HG03196 (cell line): ENCODE results near the gene CAMTA1.

Experiments used
- ATAC-seq: cut with Tn5 transposase; IDR thresholded peaks from one replicate; pipeline ENCODE4 v1.9.1; 2021; ENCODE audit not compliant: unreplicated experiment

CAMTA1 gene

DNA sequence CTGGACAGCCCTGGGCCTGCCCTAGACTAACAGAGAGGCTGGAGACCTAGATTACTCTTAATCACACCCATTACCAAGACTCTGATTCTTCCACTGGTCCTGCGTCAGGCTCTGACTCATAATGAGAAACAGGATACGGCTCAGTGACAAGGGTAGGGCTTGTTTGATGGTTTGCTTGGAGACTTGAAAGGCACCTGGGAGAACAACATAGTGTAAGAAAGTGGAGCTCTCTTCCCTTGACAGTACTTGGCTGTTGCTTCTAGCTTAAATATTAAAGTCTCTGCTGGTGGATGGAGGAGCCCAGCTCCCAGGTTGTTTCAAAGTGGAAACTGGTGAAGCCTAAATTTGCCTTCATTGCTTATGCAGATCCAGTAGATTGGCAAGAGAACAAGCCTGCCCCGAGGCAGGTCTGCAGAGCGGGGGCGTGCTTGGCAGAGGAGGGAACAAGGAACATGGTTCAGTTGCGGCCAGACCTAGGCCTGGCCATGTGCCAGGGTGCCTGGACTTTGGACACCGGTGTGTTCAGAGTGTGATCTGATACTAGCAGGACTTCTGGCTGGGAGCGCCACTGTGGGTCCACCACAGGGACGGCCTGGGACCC lies 480.6 kb downstream of the CAMTA1 start:
- ATAC-seq, result no peak

DNA sequence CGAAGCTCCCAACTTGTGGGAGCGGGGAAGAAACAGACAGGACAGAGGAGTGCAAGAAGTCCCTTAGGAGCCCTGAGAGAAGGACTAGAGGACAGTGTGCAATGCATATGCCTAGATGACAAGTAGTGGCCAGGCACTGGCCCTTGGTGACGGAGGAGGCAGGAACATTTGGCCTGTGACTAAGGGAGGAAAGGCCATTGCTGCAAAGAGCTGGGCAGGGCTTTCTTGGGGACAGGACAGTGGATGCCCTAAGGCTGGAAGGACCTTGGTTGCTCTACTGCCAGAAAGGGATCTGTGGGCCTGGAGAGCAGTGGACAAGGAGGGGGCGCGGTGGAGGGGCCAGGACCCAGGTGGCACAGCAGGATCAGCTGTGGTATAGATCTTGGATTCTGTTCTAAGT lies 481.3 kb downstream of the CAMTA1 start:
- no peak for ATAC-seq

DNA sequence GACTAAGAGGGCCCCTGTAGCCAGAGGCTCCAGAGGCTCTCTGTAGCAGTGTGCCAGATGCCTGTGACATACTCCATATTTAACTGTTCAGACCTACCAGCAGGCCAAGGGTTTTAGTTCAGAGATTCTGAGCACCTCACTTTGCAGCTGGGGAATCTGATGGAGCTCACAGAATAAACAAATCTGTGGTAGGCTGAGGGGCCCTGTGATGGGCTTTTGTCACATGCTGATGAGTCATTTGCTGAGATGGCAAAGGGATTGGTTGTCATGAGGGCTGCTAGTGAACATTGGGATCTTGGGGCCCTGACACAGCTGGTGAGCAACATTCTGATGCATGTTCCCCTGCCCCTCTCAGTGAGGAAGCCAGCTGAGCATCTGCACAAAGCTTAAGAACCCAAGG lies 482.2 kb downstream of the CAMTA1 start:
- no peak for ATAC-seq

DNA sequence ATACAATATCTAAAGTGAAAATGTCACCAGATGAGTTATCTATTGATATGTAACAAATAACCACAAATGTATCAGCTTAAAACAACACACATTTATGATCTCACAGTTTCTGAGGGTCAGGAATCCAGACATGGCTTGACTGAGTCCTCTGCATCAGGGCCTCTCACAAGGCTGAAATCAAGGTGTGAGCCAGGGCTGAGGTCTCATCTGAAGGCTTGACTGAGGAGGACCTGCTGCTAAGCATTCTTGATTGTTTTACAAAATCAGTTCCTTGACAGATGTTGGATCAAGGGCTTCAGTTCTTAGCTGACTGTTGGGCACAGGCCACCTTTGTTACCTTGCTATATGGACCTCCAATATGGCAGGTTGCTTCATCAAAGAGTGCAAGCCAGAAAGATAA lies 483.7 kb downstream of the CAMTA1 start:
- ATAC-seq, result no peak

DNA sequence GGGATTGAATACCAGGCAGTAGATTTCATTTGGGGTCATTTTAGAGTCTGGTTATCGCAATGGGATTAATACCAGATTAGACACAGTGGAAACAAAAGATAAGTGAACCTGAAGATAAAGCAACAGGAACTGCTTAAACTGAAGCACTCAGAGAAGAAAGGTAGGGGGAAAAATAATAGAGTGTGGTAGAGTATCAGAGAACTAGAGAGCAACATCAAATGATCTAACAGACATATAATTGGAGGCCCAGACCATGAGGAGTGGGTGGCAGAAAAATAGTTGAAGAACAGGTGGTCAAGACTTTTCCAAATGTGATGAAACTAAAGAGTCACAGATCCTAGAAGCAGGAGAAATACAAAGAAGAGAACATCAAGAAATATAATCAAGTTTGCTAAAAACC lies 484.3 kb downstream of the CAMTA1 start:
- no peak for ATAC-seq

DNA sequence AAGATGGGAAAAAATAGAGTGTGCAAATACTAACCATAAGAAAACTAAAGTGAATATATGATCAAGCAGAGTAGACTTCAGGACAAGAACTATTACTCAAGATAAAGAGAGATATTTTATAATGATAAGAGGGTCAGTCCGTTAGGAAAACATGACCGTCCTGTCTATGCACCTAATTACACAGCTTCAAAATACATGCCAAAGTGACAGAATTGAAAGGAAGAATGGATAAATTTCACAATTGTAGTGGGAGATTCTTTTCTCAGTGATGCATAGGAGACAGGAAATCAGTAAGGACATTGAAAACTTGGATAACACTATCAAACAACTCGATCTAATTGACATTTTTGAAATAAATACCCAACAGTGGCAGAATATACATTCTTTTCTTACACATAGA lies 489.0 kb downstream of the CAMTA1 start:
- no peak for ATAC-seq

DNA sequence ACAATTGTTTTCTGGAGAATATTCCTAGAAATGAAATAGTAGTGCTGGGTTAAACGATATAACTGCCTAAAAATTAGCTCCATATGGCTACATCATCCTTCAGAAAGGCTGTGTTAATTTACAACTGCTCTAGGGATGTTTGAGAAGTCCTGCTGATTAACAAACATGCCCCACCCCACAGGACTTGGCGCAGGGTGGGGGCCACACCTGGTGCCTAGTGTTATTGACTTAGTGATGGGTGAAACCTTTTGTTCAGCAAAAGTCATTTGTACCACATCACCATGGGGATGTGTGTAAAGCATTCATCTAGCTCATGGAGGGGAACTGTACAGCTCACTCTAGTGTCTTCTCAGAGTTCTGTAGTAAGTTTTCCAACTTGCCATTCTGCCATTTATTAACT lies 492.8 kb downstream of the CAMTA1 start:
- no peak for ATAC-seq

DNA sequence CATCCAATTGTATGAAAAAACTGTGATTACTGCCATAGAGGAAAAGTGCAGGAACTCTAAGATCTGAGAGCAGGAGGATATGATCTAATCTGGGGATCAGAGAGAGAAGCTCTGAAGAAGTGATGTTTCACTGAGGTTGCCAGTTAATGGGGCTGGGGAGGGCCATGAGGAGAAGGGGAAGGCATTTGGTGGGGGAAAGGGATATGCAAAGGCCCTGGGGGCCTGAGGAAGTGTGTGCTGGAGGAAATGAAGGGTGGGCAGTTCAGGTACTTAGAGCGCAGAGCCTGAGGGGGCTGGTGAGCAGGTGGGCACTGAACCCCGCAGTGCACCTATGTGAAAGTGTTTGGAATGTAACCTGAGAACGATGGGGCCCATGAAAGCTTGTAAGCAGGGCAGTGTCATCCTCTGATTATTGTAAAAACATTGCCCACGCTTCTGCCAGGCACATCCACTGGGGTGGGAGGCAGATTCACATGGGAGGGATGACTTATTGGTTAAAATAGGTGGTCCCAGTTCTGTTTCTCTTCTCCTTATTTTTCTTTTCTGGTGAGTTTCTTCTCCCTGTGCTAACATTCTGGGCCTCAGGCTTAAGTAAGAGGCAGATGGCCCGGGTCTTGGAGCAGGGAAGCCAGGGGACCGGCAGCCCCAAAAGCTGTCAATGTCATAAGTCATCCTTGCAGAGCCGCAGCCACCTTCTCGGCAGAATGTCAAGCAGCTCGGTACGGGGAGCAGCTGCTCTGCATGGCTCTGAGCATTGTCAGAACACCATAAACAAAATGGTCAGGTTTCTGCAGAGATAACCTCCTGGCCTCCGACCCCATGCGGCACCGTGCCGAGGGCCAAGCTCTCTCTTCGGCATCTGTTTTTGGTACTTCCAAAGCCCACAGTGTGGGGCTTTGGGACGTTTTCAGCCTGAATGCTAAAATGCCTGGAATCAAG lies 493.8 kb downstream of the CAMTA1 start:
- ATAC-seq, result no peak

DNA sequence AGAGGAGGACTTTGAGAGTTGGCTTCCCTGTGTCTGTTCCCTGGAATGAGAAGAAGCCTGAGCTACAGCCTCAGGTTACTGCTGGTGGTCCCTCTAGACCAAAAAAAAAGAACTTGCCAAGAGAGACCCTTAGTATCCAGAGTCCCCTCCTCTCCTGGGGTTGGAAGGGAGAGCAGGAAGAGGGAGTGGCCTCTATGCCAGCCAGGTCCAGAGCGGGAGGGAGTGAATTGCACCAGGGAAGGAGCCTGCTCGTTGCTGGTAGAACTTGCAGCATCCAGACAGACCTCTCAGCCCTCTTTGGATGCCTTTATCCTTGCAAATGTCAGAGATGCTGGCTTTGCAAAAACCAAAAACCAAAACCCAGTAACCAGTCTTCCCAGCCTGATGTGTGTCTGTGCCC lies 494.5 kb downstream of the CAMTA1 start:
- ATAC-seq, result no peak

DNA sequence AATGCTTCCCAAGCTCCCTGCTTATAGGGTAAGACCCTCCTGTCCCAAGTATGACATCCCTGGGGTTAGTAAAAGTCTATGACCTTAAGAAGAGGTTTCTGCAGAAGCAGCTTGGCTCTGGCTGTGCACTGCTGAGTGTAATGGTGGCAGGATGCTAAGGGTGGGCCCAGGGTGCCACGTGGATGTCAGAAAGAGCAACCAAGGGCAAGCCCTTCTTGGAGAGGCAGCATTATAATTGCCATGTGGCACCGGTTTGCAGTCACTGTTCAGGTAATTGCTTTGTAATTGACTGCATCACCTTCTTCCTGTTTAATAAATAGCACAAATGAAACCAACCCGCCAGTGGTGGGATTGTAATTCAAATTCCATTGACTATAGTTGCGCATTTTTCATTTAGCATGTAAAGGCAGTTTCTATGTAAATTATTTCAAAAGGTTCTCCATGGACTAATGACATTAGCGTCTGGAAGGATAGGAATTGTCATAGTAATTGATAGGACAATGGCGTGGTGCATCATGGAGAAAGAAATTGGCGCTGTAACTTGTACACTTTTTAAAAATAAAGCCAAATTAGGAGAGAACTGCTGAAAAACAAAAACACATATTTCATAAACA lies 495.2 kb downstream of the CAMTA1 start:
- ATAC-seq, result no peak

DNA sequence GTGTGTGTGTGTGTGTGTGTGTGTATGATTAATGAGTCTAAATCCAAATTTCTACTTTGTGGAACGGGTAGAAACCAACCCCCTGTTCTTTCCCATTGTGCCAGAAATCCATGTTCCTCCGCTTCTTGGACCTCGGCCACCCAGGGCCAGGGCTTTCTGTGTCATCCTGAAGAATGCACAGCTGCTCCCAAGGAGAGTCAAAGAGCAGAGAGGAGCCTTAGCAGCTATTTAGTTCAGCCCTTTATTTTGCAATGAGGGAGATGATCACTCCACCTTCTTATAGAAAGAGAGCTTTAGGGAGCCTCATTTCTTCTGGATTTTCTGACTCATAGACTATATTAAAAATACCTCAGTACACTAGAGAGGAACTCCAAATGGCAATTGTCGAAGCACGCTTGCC lies 496.6 kb downstream of the CAMTA1 start:
- ATAC-seq, result no peak

DNA sequence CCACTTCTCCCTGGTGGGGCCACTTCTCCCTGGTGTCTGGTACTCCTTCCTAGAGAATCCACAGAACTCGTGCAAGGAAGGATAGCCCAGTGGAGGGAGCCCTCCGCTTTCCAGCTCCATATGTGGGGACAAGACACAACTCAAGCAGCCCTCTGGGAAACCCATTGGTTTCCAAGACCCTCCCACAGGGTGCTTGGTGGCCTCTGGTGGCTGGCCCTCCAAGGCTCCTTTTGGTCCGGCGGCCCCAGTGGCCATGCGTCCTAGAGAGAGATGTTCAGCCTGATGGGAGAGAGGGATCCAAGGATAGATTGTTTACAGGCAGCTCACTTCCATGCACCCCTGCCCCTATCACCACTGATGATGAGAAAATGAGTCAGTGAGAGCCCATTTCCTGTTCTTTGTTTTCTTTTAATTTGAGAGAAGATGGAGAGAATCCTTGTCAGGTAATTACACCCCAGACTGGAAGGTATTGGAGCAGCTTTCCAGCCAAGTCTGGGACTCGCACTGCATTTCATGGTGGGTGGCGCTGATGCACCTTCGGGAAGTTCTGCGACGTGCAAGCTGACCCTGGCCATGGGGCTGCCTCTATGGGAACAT lies 499.7 kb downstream of the CAMTA1 start:
- ATAC-seq, result no peak

DNA sequence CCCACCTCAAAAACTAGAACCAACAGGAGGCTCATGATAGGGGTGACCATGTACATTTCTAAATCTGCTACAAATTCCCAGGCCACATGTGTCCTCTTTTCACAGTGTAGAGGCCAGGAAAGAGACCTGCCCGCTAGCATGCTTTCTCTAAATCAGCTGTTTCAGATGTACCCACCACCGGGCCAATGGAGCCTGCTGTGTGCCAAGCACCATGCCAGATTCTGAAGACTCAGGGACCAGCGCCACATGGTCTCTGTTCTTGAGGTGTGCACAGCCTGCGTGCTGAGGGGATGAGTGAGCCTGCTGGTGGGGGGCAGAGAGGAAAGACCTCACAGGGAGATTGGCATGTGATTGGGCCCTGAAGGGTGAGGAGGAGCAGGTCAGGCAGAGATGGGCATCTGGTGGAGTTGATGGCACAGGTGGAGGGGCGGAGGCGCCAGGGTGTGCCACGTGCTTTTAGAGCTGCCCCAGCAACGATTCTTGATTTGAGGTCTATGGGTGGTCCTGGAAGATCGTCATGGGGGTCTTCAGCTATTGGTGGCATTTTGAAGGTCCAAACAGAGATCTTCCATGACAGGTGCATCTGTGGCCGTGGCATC lies 500.7 kb downstream of the CAMTA1 start:
- ATAC-seq, result no peak

DNA sequence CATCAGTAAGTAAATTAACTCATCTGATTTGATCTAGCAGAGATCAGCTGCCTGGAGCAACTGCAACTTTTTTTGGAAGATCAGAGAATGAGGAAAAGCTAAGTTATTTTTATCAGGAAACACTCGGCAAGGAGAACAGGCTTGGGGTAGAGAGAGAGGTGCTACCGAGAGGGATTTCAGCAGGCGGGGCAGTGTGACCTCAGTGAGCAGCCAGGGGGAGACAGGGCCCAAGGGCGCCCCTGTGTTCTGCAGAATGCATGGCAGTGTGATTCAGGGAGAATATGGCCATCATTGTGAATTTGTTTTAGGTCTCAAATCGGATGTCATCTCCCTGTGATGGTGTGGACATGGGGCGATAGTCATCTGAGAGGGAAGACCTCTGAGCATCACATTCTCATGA lies 501.8 kb downstream of the CAMTA1 start:
- ATAC-seq, result no peak

DNA sequence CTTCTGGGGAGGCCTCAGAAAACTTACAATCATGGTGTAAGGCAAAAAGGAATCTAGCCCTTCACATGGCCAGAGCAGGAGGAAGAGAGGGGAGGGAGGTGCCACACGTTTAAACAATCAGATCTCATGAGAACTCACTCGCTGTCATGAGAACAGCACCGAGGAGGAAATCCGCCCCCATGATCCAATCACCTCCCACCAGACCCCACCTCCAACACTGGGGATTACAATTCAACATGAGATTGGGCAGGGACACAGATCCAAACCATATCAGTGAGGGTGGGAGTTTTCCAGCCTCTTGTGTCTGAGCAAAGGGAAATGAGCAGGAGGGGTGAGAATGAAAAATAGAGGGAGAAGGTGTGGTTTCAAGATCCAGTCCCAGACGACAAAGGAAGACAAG lies 503.7 kb downstream of the CAMTA1 start:
- ATAC-seq, result no peak

DNA sequence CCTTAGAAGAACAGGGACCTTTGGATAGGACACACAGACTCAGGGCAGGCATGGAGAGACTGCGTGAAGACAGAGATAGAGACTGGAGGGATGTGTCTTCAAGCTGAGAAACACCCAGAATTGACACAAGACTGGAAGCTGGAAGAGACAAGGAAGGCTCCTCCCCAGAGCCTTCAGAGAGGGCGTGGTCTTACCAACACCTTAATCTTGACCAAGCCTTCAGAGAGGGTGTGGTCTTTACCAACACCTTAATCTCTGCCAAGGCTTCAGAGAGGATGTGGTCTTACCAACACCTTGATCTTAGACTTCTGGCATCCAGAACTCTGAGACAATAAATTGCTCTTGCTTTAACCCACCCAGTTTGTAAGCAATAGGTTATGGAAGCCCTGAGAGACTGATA lies 504.4 kb downstream of the CAMTA1 start:
- no peak for ATAC-seq

DNA sequence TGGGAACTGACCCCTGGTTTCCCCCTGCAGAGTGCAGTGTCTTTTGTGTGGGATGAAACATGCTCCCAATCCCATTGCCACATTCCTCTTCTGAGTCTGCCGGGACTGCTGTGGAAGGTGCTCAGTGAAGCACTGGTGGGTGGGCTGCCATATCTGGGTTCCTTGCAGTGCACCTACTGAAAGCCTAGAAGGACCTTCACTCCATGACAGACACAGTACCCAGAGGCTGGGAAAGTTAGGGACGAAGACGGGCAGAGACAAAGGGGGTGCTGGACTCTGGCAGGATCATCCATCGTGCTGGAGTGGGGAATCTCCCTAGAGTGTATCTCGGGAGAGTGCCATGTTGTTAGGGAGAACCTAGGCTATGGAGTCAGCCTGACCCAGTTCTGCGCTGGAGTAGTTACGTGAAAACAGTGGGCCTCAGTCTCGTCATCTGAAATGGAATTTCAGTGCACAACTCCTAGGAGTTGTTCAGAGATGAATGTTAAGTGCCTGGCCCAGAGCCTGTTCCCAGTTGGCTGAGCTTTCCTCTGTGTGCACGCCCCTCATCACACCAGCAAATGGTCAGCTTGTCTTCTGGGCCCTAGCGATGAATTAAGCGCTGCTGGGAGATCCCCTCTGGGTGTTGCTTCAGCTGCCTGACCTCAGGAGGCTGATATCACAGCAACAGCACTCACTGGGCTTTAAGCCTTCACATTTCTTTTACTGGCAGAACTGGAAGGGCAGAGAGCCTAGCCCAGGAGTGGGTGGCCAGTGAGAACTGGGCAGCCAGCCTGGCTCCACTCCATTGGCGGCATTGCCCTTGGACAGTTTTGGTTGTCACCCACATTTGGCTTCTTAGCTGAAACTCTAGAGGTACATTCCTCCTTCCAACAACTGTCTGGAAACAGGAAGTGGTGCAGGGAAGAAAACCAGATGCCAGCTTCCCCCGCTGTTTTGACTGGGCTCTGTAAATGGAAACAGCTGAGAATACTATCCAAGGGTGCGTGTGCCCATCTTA lies 506.0 kb downstream of the CAMTA1 start:
- no peak for ATAC-seq

DNA sequence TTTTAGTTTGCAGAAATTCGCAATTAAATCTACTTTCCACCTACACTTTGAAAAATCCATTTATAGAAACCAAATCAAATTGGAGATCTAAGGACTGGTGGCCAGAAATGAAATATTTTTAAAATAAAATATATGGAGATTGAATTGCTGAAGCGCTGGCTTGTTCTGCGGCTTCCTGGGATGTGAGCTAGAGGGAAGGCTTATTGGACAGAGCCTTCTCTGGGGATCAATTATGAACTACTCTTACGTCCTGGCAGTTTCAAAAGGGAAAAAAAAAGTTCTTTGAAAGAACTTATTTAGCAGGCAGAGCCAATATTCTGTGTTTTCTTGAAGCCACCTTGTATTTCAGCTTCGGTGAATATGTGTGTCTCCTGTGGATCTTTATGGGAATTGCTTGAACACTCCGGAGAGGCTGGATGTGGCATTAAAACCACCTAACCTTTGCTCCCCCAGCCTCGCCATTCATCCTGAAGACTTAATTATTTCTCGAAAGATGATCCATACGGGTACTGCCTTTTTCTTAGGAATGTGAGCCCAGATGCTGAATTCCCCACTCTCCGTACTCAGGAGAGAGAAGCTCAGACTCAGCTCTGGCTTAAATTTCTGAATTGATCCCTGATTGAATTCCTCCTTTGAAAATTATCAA lies 506.9 kb downstream of the CAMTA1 start:
- ATAC-seq, result no peak

DNA sequence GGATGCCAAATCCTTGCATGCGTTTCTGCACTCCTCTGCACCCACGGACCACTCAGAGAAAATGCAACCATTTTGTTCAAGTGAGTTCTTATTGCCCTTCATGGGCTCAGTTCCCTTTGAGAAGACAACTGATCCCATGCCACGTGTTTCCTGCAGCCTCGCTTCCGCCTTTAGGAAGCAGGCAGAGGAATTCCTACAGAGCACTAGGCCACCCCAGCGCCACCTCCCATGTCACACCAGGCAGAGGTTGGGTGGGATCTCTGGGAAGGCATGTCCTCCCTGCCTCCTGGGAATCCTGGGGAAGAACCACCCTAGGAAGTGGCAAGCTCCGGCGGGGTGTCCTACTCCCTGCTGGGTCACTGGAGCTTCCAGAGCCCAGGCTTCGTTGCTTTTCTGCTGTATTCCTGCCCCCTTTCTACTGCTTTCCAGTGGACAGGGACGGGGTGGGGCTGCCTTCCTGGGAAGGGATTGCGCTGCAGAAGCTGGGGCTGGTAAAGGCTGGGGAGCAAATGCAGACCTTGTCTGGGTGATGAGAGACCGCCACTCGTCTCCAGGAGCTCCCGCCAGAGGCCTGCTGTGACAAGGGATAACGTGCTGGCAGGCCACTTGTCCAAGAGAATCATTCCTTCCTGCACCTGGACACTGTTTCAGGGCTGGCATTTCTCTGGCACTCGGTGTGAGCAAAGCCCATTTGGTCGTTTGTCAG lies 507.6 kb downstream of the CAMTA1 start:
- no peak for ATAC-seq
